GM18870 (cell line): ENCODE measurements around the gene IFNAR1.
"Not testable (repeated sequence)": the region's sequence is repeated elsewhere in the genome, so short reads cannot be mapped to it uniquely, and the experiment has no call there.

ENCODE experiments used
- ATAC-seq: cut with Tn5 transposase; IDR thresholded peaks from one replicate; pipeline ENCODE4 v1.9.1; 2021; ENCODE audit warnings: moderate library complexity; ENCODE audit not compliant: unreplicated experiment

The IFNAR1 gene

DNA sequence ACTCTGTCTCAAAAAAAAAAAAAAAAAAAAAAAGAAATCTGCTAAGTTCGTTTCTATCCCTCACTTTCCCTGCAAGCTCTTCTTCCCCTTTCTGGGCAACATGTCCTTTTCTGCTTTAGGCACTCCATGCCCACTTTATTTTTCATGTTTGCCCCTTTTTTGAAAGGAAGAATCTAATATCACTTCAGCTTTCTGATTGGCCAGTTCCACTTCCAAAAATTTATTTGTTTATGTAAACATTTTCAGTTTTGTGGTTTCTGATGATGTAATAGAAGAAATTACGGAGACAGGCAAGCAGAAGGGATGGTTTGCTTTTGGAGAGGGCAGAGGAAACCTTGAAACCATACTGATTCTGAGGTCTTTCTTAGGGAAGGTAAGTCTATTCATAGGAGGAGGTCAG, 15.1 kb downstream of the IFNAR1 start:
- ATAC-seq = no peak

DNA sequence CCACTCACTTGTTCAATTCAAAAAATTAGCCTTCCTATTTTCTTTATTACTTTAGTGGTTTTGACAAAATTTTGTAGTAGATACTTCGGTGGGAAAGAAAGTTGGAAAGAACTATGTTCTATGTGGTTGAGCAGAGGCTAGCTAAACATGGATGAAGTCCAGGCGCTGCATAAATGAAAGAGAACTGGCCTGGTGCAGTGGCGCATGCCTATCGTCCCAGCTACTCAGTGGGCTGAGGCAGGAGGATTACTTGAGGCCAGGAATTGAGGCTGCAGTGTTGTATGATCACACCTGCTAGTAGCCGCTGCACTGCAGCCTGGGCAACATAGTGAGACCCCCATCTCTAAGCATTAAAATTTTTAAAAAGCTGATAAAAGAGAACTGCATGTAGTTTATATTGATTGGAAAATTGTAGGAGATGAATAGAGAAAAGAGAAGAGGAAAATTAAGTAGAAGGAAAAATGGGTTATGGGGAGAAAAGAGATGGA, 21.0 kb downstream of the IFNAR1 start:
- no peak for ATAC-seq

DNA sequence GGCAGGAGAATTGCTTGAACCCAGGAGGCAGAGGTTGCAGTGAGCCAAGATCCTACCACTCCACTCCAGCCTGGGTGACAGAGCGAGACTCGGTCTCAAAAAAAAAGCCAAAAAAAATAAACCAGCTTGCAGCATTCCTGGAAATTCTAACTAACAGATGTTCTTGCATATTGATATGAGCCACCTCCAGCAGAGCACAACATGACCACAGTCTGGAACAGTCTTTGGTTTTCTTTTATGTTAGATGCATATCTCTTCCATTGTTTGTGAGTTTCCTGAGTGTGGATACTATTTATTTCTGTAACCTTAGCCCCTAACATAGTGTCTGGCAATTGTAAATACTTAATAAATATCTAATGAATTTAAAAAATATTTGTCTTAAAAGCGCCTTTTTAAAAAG, 23.9 kb downstream of the IFNAR1 start:
- ATAC-seq = no peak

DNA sequence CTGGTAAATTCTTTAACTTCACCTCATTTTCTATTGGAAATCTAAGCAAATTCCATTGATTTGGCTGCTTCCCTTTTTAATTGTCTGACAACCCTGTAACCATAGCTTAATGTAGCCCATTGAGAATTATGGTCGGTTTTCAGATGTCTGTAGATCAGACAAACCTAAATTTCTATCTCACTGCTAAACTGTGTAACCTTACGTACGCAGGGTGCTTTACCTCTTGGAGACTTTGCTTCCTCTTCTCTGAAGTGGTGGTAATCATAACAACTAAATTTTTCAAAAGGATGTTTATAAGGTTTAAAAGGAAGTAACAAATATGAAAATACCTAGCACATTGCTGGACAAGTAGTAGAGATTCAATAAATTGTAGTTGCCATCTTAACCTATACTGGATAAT, 25.9 kb downstream of the IFNAR1 start:
- no peak for ATAC-seq

DNA sequence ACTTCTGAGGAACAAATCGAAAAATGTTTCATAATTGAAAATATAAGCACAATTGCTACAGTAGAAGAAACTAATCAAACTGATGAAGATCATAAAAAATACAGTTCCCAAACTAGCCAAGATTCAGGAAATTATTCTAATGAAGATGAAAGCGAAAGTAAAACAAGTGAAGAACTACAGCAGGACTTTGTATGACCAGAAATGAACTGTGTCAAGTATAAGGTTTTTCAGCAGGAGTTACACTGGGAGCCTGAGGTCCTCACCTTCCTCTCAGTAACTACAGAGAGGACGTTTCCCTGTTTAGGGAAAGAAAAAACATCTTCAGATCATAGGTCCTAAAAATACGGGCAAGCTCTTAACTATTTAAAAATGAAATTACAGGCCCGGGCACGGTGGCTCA, 30.6 kb downstream of the IFNAR1 start:
- ATAC-seq = no peak

DNA sequence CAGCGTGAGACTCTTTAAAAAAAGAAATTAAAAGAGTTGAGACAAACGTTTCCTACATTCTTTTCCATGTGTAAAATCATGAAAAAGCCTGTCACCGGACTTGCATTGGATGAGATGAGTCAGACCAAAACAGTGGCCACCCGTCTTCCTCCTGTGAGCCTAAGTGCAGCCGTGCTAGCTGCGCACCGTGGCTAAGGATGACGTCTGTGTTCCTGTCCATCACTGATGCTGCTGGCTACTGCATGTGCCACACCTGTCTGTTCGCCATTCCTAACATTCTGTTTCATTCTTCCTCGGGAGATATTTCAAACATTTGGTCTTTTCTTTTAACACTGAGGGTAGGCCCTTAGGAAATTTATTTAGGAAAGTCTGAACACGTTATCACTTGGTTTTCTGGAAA, 31.2 kb downstream of the IFNAR1 start:
- ATAC-seq = no peak

- no peak for ATAC-seq
These were observed 32.4 kb downstream of the IFNAR1 start for GRCh38 chr21:33357177-33357576.

- ATAC-seq = no peak
These were observed 34.7 kb downstream of the IFNAR1 start for GRCh38 chr21:33359446-33359845.

DNA sequence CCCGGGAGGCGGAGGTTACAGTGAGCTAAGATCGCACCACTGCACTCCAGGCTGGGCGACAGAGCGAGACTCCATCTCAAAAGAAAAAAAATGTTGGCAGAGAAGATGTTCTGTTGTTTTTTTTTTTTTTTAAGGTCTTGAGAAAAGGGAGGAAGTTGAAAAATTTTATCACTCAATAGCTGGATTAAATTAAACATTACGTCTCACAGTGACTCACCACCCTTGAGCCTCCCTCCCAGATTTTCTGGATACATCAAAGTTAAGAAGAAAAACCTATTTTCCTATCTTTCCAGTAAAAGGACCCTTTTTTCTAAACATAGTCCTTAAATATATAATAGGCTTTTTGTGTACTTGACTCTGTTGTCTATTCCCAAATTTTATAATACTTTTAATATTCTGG, 35.5 kb downstream of the IFNAR1 start:
- no peak for ATAC-seq

DNA sequence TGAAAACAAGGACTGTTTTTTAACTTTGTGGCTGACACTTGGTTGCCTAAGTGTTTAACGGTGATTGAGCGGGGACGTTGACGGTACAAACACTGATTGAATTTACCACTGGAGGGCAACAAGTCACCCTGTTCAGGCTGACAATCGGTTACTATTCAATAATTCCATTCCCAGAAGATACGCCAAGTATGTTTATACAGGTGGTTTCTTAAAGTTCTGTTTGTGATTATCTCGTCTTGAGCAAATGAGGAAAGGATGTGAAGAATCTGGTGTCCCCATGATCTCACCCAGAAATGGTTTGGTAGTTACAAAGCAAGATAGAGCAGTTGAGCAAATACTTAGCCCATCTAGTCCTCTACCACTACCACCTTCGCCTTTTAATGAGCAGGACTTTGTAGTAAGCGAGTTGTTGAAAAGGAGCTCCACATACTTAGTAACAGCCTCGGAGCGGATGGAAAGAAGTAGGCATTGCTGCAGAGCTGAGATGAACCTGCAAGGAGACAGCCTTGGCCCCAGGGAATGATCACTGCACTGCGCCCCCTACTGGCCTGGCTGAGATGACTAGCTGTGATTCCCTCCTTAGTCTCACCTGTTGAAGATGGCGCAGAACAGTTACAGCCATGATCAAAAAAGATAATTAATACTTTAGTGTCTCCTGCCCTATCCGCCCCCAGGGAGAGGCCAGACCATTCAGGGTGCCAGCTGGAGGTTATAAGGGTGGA, 36.3 kb downstream of the IFNAR1 start:
- peak; percentile 44 for ATAC-seq

DNA sequence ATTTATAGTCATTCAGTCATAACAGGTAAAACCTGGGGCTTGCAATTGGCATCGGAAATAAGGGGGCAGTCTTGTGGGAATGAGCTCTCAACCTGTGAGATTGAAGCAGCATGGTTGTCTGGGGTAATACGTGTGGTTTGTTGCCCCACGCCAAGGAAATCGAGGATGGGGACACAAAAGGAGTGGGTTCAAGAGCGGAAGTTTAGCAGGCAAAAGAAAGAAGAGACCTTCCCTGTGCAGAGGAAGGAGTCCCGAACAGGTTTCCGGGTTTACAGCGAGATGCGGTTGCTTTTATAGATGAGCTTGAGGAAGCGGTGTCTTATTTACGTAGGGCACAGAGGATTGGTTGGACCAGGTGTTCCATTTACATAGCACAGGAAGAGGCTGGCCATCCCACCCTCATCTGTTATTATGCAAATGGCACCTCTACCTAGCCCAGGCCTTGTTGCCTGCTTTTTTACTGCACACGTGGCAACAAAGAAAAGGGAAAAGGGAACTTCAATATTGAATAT, 37.3 kb downstream of the IFNAR1 start:
- peak; percentile 41 for ATAC-seq

GRCh38 chr21:33363911-33364609, 39.3 kb downstream of the IFNAR1 start:
- ATAC-seq = not testable (repeated sequence)

DNA sequence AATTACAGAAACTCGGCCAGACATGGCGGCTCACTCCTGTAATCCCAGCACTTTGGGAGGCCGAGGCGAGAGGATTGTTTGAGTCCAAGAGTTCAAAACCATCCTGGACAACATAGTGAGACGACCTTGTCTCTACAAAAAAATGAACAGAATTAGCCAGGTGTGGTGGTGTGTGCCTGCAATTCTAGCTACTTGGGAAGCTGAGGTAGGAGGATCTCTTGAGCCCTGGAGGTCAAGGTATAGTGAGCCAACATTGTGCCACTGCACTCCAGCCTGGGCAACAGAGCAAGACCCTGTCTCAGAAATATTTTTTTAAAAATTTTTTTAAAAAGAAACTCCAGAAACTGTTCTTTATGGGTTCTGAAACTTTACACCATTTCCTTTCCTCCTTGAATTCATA, 40.1 kb downstream of the IFNAR1 start:
- ATAC-seq = no peak

DNA sequence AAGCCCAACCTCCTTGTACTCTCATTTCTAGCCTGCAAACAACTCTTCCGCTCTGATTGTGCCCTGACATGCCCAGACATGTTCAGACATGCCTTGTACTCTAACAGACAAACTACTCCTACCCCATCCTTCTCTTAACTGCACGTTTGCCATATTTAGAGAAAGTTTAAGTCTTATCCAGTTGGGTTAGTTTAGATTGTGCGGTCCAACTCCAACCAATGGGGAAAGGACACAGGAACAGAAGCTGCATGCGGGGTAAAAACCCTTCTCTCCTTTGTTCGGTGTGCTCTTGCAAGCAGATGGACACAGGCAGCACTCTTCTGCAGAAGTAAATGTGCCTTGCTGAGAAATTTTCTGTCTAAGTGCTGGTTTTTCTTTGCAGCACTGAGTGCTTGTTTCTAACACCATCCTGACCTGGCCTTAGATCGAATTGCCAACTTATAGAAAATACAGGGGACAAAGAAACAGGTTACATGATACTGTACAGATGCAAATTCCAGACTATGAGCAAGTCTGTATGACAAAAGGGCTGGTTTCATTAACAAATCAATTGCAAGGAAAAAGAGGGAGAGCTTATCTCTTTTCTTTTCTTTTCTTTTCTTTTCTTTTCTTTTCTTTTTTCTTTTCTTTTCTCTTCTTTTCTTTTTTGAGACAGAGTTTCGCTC, 42.7 kb downstream of the IFNAR1 start:
- ATAC-seq = no peak

GRCh38 chr21:33368124-33368523, 43.4 kb downstream of the IFNAR1 start:
- no peak for ATAC-seq

- no peak for ATAC-seq
These were observed 43.8 kb downstream of the IFNAR1 start for GRCh38 chr21:33368576-33368975.

DNA sequence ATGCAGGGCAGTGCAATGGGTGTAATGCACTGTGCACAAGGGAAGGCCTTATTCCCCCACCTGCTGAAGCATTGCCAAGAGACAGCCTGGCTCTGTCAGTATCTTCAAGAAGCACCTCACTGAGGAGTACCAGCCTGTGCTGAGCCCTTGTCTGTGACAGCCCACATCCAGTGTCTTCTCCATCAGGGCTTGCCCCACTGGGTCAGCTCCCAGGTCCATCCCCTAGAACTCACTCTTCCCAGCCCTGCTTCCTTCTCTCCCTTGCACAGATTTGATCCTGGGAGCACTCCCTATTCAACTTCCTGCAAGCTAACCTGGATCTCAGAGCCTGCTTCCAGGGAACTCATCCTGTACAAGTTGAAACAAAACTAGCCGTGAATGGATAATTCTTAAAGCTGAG, 44.8 kb downstream of the IFNAR1 start:
- no peak for ATAC-seq

DNA sequence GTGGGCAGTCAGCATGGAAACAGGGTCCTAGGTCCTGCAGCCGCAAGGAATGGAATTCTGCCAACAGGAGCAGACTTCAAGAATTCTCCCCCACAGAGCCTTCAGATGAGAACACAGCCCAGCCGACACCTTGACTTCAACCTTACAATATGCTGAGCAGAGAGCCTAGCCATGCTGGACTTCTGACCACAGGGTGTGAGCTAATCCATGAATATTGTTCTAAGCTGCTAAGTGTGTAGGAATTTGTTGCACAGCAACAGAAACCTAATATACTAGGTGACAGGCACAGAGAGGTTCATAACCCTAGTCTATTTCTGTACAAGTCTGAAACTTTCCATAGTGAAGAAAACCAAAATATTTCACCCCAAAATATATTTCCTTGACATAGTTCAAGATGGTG, 45.5 kb downstream of the IFNAR1 start:
- ATAC-seq = no peak

DNA sequence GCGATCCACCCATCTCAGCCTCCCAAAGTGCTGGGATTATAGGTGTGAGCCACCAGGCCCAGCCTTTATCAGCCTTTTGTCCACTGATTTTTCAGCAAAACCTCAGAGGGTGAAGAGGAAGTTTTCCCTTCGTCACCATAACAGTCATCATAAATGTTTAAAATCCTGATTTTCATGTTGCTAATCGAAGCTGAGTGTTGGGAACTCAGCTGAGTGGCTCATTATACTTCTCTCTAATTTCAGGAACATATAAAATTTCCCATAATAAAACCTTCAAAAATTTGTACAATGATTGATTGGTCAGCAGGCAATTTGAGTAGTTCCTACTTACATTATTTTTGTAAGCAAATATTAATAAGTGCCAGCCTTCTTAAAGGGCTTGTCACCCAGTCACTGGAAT, 46.6 kb downstream of the IFNAR1 start:
- no peak for ATAC-seq

DNA sequence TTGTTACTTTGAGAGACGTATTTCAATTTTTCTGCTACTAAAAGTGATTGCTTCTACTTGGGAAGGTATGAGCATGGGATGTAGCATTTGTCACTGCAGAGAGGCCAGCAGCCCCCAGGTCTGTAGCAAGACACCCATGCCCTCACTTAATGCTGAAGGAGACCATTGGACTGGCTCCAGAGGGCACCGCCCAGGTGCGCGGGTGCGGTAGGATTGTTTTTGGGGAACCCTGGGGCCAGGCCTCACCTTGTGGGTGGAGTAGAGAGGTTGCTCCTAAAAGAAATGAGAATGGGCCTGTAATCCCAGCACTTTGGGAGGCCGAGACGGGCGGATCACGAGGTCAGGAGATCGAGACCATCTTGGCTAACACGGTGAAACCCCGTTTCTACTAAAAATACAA, 47.8 kb downstream of the IFNAR1 start:
- no peak for ATAC-seq

DNA sequence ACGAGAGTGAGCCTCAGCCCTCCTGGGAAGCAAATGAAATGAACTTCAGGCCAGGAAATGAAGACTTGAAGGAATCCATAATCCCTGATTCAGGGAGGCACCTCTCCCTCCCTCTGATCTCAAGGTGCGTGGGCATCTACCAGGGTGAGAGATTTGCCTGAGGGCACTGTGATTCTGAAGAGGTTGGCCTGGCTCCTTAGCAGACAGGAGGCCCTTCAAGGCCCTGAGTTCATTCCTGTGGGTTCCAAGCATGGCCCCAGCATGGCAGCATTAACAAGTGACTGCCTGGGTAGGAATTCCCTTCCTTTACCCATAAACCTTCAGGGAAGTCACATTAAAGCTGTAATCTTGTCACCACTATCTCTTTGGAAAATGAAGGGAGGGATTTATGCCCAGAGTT, 48.7 kb downstream of the IFNAR1 start:
- no peak for ATAC-seq

DNA sequence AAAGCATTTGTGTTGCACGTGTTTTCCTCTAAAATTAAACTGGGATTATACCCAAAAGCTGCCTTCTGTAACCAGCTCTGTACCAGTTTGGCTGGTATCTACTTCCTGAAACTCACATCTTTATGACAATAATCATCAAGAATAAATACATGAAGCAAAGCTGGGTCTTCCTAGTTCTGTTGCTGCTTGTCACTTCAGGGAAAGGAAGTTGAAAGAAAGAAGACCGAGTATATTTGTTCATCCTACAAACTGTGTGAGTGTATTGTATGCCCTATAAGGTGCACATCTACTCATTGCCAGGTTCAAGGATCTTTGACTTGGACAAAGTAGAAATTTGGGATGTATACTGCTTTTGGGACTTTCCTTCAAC, 49.3 kb downstream of the IFNAR1 start:
- no peak for ATAC-seq
